DOHH2 (cell line): Measurements from ENCODE around the gene ARID1B.

ENCODE experiments used
- H3F3A ChIP-seq: fragments of 200-600 bp; sonication (generic), shearing (Covaris generic); 2 replicates; pipeline ENCODE4 v1.6.0; 2016; ENCODE audit warnings: antibody characterized with exemption, mild to moderate bottlenecking; ENCODE audit not compliant: control insufficient read depth, insufficient read depth
- H3K27ac ChIP-seq: fragments of 200-600 bp; sonication (generic); 2 replicates; pipeline ENCODE4 v1.5.1; 2014; ENCODE audit warnings: low read depth, mild to moderate bottlenecking, low read length, moderate library complexity
- H3K27me3 ChIP-seq: fragments of 200-600 bp; sonication (generic); 2 replicates; pipeline ENCODE4 v1.6.1; 2014; ENCODE audit warnings: mild to moderate bottlenecking, low read length, mixed read lengths; ENCODE audit not compliant: control insufficient read depth
- H3K36me3 ChIP-seq: fragments of 200-600 bp; sonication (generic); 2 replicates; pipeline ENCODE4 v1.6.1; 2014; ENCODE audit warnings: mild to moderate bottlenecking, low read length, moderate library complexity, mixed read lengths; ENCODE audit not compliant: control insufficient read depth
- H3K4me1 ChIP-seq: fragments of 200-600 bp; sonication (generic); 2 replicates; pipeline ENCODE4 v1.6.1; 2014; ENCODE audit warnings: mild to moderate bottlenecking, low read length, mixed read lengths; ENCODE audit not compliant: control insufficient read depth
- H3K4me2 ChIP-seq: fragments of 200-600 bp; sonication (generic); 2 replicates; pipeline ENCODE4 v1.6.0; 2014; ENCODE audit warnings: mild to moderate bottlenecking, low read length, moderate library complexity
- H3K4me3 ChIP-seq: fragments of 200-600 bp; sonication (generic); 2 replicates; pipeline ENCODE4 v1.5.1; 2014; ENCODE audit warnings: mild to moderate bottlenecking, low read length, mixed read lengths
- H3K79me2 ChIP-seq: fragments of 200-600 bp; sonication (generic); 2 replicates; pipeline ENCODE4 v1.6.1; 2014; ENCODE audit warnings: mild to moderate bottlenecking, low read length, mixed read lengths; ENCODE audit not compliant: control insufficient read depth
- H3K9me2 ChIP-seq: fragments of 200-600 bp; sonication (generic); replicated peaks from 2 replicates; pipeline ENCODE4 v1.6.1; 2014; ENCODE audit warnings: mild to moderate bottlenecking, low read length, mixed read lengths; ENCODE audit not compliant: control insufficient read depth
- H3K9me3 ChIP-seq: fragments of 200-600 bp; sonication (generic); 2 replicates; pipeline ENCODE4 v1.6.1; 2014; ENCODE audit warnings: antibody characterized with exemption, low read length, mixed read lengths; ENCODE audit not compliant: control insufficient read depth, insufficient read depth
- H4K20me1 ChIP-seq: fragments of 200-600 bp; sonication (generic); 2 replicates; pipeline ENCODE4 v1.6.0; 2014; ENCODE audit warnings: low read depth, mild to moderate bottlenecking, antibody characterized with exemption, low read length, moderate library complexity; ENCODE audit not compliant: control insufficient read depth, insufficient read depth
- EZH2phosphoT487 ChIP-seq: fragments of 200-600 bp; sonication (generic); IDR thresholded peaks from 2 replicates; pipeline ENCODE4 v1.6.1; 2017; ENCODE audit warnings: borderline replicate concordance, mild to moderate bottlenecking, antibody characterized with exemption, low read length, moderate library complexity, mixed read lengths
- TF ChIP-seq, protein P1 (sequence below): fragments of 200-600 bp; sonication (generic); IDR thresholded peaks from one replicate; pipeline ENCODE4 v1.5.1; 2014; ENCODE audit warnings: antibody characterized with exemption, mild to moderate bottlenecking, low read depth, low read length; ENCODE audit not compliant: poor library complexity, severe bottlenecking

ARID1B gene

DNA sequence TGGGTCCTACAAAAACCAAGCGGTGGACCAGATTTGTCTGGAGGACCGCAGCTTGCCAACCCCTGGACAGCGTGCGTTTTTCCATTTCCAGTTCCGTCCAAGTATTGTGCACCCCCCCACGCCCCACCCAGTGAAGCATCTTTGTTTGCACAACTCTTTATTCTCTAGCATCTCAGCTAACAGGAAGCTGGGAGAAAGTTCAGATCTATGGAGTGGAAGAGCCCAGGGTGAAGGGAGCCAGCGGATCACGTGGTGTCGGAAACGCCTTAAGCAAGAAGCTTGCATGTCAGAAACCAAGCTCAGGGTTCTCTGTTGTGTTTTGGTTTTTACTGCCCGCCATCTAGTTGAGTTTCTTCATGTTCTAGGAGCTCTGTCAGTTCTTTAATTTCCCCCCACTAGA, 29.9 kb downstream of the ARID1B start:
- Histone ChIP-seq H3K4me1 (peaks cover 79% of the 10 kb centered on the region), H3F3A (peaks cover 9% of the 10 kb centered on the region; the same call in 1 of the 2 replicates), H3K9me2 (no peaks in the 10 kb centered on the region), H3K4me3 (no peak overlapping the region), H3K27ac (no peak overlapping the region), H3K4me2 (peak overlapping the region; percentile 63), H3K9me3 (no peaks in the 10 kb centered on the region), H3K27me3 (no peaks in the 10 kb centered on the region), H3K36me3 (peaks cover 11% of the 10 kb centered on the region), H4K20me1 (peaks cover 24% of the 10 kb centered on the region), H3K79me2 (peaks cover 100% of the 10 kb centered on the region)
- TF ChIP-seq, protein P1, sequence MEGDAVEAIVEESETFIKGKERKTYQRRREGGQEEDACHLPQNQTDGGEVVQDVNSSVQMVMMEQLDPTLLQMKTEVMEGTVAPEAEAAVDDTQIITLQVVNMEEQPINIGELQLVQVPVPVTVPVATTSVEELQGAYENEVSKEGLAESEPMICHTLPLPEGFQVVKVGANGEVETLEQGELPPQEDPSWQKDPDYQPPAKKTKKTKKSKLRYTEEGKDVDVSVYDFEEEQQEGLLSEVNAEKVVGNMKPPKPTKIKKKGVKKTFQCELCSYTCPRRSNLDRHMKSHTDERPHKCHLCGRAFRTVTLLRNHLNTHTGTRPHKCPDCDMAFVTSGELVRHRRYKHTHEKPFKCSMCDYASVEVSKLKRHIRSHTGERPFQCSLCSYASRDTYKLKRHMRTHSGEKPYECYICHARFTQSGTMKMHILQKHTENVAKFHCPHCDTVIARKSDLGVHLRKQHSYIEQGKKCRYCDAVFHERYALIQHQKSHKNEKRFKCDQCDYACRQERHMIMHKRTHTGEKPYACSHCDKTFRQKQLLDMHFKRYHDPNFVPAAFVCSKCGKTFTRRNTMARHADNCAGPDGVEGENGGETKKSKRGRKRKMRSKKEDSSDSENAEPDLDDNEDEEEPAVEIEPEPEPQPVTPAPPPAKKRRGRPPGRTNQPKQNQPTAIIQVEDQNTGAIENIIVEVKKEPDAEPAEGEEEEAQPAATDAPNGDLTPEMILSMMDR, result no peak
- TF ChIP-seq EZH2phosphoT487, result no peak

DNA sequence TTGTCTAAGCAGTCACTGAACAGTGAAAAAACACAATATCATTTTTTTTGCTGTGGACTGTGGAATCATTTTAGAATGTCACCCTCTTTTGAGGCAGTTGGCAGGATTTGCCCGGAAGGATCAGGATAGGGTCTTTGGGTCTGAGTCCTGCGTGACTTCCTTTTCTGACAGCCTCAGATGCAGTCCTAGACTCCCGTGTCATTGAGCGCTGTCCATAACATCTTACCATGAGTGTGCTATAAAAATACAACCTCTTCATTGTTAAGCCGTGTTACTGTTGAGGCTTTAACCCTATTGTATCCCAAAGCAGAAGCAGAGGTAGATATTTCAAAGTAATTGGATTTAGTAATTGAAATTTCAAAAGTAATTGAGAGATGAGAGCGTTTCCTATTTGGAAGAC, 30.6 kb downstream of the ARID1B start:
- Histone ChIP-seq H3K9me2 (no peaks in the 10 kb centered on the region), H4K20me1 (peaks cover 24% of the 10 kb centered on the region), H3F3A (peaks cover 7% of the 10 kb centered on the region; the same call in 1 of the 2 replicates), H3K4me3 (peak overlapping the region; percentile 40), H3K4me1 (peaks cover 80% of the 10 kb centered on the region), H3K36me3 (peaks cover 10% of the 10 kb centered on the region), H3K9me3 (no peaks in the 10 kb centered on the region), H3K4me2 (peak overlapping the region; percentile 63), H3K27ac (peak overlapping the region; percentile 31), H3K27me3 (no peaks in the 10 kb centered on the region), H3K79me2 (peaks cover 100% of the 10 kb centered on the region)
- TF ChIP-seq EZH2phosphoT487, result no peak
- TF ChIP-seq, protein P1, result no peak

DNA sequence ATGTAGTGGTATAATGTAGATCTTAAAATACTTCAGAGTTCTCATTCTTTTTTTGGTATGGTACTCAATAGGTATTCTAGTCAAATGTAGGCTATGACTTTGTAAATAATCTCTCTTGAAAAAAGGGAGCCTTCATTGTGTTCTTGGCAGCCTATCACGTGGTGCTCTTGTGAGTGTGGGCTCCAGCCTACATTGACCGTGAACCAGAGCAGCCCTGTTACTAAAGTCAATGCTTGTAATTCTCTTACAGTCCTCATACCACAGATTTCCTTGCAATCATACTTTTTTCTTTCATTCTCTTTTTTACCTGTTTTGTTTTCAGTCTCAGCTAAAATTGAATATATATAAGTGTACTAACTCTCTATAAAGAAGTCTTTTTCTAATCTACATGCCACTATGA, 31.1 kb downstream of the ARID1B start:
- no peaks in the 10 kb centered on the region for H3K9me3 ChIP-seq

More for the DNA sequence above, 31.1 kb downstream of the ARID1B start:
- TF ChIP-seq, protein P1, result no peak
- TF ChIP-seq EZH2phosphoT487, result no peak
- peak overlapping the region; percentile 63 for H3K4me2 ChIP-seq
- H3K27ac ChIP-seq, result peak overlapping the region; percentile 31
- peaks cover 21% of the 10 kb centered on the region for H4K20me1 ChIP-seq
- peaks cover 8% of the 10 kb centered on the region for H3K36me3 ChIP-seq
- H3K27me3 ChIP-seq, result no peaks in the 10 kb centered on the region
- peak overlapping the region; percentile 40 for H3K4me3 ChIP-seq
- peaks cover 100% of the 10 kb centered on the region for H3K79me2 ChIP-seq
- H3F3A ChIP-seq, result peaks cover 5% of the 10 kb centered on the region; the same call in 1 of the 2 replicates
- H3K9me2 ChIP-seq, result no peaks in the 10 kb centered on the region
- peaks cover 75% of the 10 kb centered on the region for H3K4me1 ChIP-seq
